Karpas-422 (cell line): ENCODE data around the gene ADK. TPM values are rescaled to one million over a fixed set of nuclear protein-coding genes. Genes with fewer than 3 reads are reported as not detected.
A peak's percentile ranks its signal among the peaks of the same experiment; 100 is the strongest.

Source experiments
- DNase-seq: peaks from one replicate; pipeline ENCODE4 v3.0.0-alpha.2; 2015
- H2AFZ ChIP-seq: fragments of 200-600 bp; sonication (generic); 2 replicates; pipeline ENCODE4 v1.6.1; 2014; ENCODE audit warnings: antibody characterized with exemption, low read length, mixed read lengths
- H3K27ac ChIP-seq: fragments of 200-600 bp; sonication (generic); 2 replicates; pipeline ENCODE4 v1.5.1; 2014; ENCODE audit warnings: mild to moderate bottlenecking, low read length, moderate library complexity
- H3K27me3 ChIP-seq: fragments of 200-600 bp; sonication (generic); 2 replicates; pipeline ENCODE4 v1.6.1; 2014; ENCODE audit warnings: low read length, mixed read lengths
- H3K36me3 ChIP-seq: fragments of 200-600 bp; sonication (generic); 2 replicates; pipeline ENCODE4 v1.6.1; 2014; ENCODE audit warnings: low read length, mixed read lengths; ENCODE audit not compliant: insufficient read depth
- H3K4me1 ChIP-seq: fragments of 200-600 bp; sonication (generic); 2 replicates; pipeline ENCODE4 v1.6.1; 2014; ENCODE audit warnings: mild to moderate bottlenecking, low read length, mixed read lengths
- H3K4me2 ChIP-seq: fragments of 200-600 bp; sonication (generic); 2 replicates; pipeline ENCODE4 v1.6.1; 2014; ENCODE audit warnings: low read length, low read depth, mild to moderate bottlenecking; ENCODE audit not compliant: poor library complexity, severe bottlenecking
- H3K4me3 ChIP-seq: fragments of 200-600 bp; sonication (generic); 2 replicates; pipeline ENCODE4 v1.5.1; 2014; ENCODE audit warnings: mild to moderate bottlenecking, antibody characterized with exemption, low read length, mixed read lengths
- H3K79me2 ChIP-seq: fragments of 200-600 bp; sonication (generic); 2 replicates; pipeline ENCODE4 v1.6.1; 2014; ENCODE audit warnings: mild to moderate bottlenecking, low read length, mixed read lengths
- H3K9ac ChIP-seq: fragments of 200-600 bp; sonication (generic); 2 replicates; pipeline ENCODE4 v1.6.0; 2014; ENCODE audit warnings: low read length
- H3K9me2 ChIP-seq: fragments of 200-600 bp; sonication (generic), shearing (Covaris generic); replicated peaks from 2 replicates; pipeline ENCODE4 v1.6.0; 2014; ENCODE audit warnings: mild to moderate bottlenecking, low read length, moderate library complexity; ENCODE audit not compliant: insufficient read depth
- H3K9me3 ChIP-seq: fragments of 300-700, 200-600 bp; sonication (generic); 2 replicates; pipeline ENCODE4 v1.6.1; 2014; ENCODE audit warnings: low read length, mixed read lengths
- H4K20me1 ChIP-seq: fragments of 200-600 bp; sonication (generic); 2 replicates; pipeline ENCODE4 v1.6.1; 2014; ENCODE audit warnings: mild to moderate bottlenecking, antibody characterized with exemption, low read length, low read depth; ENCODE audit not compliant: insufficient read depth
- total RNA-seq: library from RNA; depleted of rRNA; stranded (reverse); fragments of >200 nt; shearing (Covaris generic); gene quantifications from 2 replicates; pipeline ENCODE4 v1.2.3, GENCODE V29; 2014; ENCODE audit warnings: low replicate concordance

ADK gene
- total RNA-seq, 1 experiment from 2014 or later, result 41.4 TPM

GRCh38 chr10:74674927-74675326 is 523.9 kb downstream of the ADK start:
- Histone ChIP-seq H3K4me1 (peaks cover 74% of the 10 kb centered on the region), H3K9ac (peak overlapping the region; percentile 43; the same call in 1 of the 2 replicates), H3K4me2 (peak overlapping the region; percentile 60), H3K27ac (peak overlapping the region; percentile 87), H2AFZ (no peak overlapping the region), H3K9me3 (no peaks in the 10 kb centered on the region; the same call in 1 of the 2 replicates), H3K27me3 (no peaks in the 10 kb centered on the region), H4K20me1 (no peaks in the 10 kb centered on the region), H3K79me2 (no peaks in the 10 kb centered on the region), H3K36me3 (peaks cover 10% of the 10 kb centered on the region), H3K4me3 (no peak overlapping the region), H3K9me2 (no peaks in the 10 kb centered on the region)
- peak; percentile 84 for DNase-seq

GRCh38 chr10:74675484-74675883 is 524.5 kb downstream of the ADK start:
- Histone ChIP-seq H3K4me2 (peak overlapping the region; percentile 60), H3K4me3 (peak overlapping the region; percentile 23; the same call in 1 of the 2 replicates), H3K9me2 (no peaks in the 10 kb centered on the region), H4K20me1 (no peaks in the 10 kb centered on the region), H3K36me3 (peaks cover 10% of the 10 kb centered on the region), H3K9me3 (no peaks in the 10 kb centered on the region; the same call in 1 of the 2 replicates), H3K9ac (peak overlapping the region; percentile 43), H3K79me2 (no peaks in the 10 kb centered on the region), H3K27ac (peak overlapping the region; percentile 87), H3K27me3 (no peaks in the 10 kb centered on the region), H3K4me1 (peaks cover 70% of the 10 kb centered on the region), H2AFZ (0 out of 2 replicates have a peak overlapping the region, but pooled peaks have one; percentile 12)
- no peak for DNase-seq

- Histone ChIP-seq H3K27me3 (no peaks in the 10 kb centered on the region), H3K9me2 (no peaks in the 10 kb centered on the region), H3K36me3 (peaks cover 10% of the 10 kb centered on the region; the same call in 1 of the 2 replicates), H3K4me2 (peak overlapping the region; percentile 7), H2AFZ (no peak overlapping the region), H3K79me2 (no peaks in the 10 kb centered on the region), H4K20me1 (no peaks in the 10 kb centered on the region), H3K4me1 (peaks cover 60% of the 10 kb centered on the region), H3K9ac (no peak overlapping the region), H3K9me3 (no peaks in the 10 kb centered on the region; the same call in 1 of the 2 replicates), H3K4me3 (no peak overlapping the region), H3K27ac (peak overlapping the region; percentile 63)
- peak; percentile 59 for DNase-seq
Observed at GRCh38 chr10:74677951-74678350, 526.9 kb downstream of the ADK start.

- Histone ChIP-seq H4K20me1 (no peaks in the 10 kb centered on the region), H3K9me3 (no peaks in the 10 kb centered on the region), H3K36me3 (no peaks in the 10 kb centered on the region), H3K27me3 (no peaks in the 10 kb centered on the region), H3K4me2 (no peak overlapping the region), H2AFZ (no peak overlapping the region), H3K4me3 (no peak overlapping the region), H3K4me1 (peaks cover 41% of the 10 kb centered on the region), H3K9ac (no peak overlapping the region), H3K27ac (peak overlapping the region; percentile 42), H3K9me2 (no peaks in the 10 kb centered on the region), H3K79me2 (no peaks in the 10 kb centered on the region)
- DNase-seq, result no peak
Observed at GRCh38 chr10:74681917-74682627, 531.1 kb downstream of the ADK start.

- Histone ChIP-seq H3K36me3 (no peaks in the 10 kb centered on the region), H3K4me3 (0 out of 2 replicates have a peak overlapping the region, but pooled peaks have one; percentile 40), H3K27me3 (no peaks in the 10 kb centered on the region), H3K9me3 (no peaks in the 10 kb centered on the region), H2AFZ (peak overlapping the region; percentile 74), H4K20me1 (no peaks in the 10 kb centered on the region), H3K4me2 (peak overlapping the region; percentile 73), H3K9ac (peak overlapping the region; percentile 58), H3K9me2 (no peaks in the 10 kb centered on the region), H3K4me1 (peaks cover 32% of the 10 kb centered on the region), H3K27ac (peak overlapping the region; percentile 86), H3K79me2 (no peaks in the 10 kb centered on the region)
- peak; percentile 60 for DNase-seq
Observed at GRCh38 chr10:74683067-74683466, 532.0 kb downstream of the ADK start.

GRCh38 chr10:74683621-74684364 is 532.8 kb downstream of the ADK start:
- H3K9ac ChIP-seq, result peak overlapping the region; percentile 58

GRCh38 chr10:74684462-74684861 is 533.4 kb downstream of the ADK start:
- no peaks in the 10 kb centered on the region for H3K36me3 ChIP-seq
- H3K9me2 ChIP-seq, result no peaks in the 10 kb centered on the region
- H2AFZ ChIP-seq, result no peak overlapping the region
- peak overlapping the region; percentile 73 for H3K4me2 ChIP-seq
- H3K9me3 ChIP-seq, result no peaks in the 10 kb centered on the region
- no peaks in the 10 kb centered on the region for H3K79me2 ChIP-seq
- H3K9ac ChIP-seq, result no peak overlapping the region
- H3K4me1 ChIP-seq, result peaks cover 20% of the 10 kb centered on the region
- no peaks in the 10 kb centered on the region for H3K27me3 ChIP-seq
- no peak overlapping the region for H3K4me3 ChIP-seq
- H3K27ac ChIP-seq, result peak overlapping the region; percentile 86
- no peak for DNase-seq
- no peaks in the 10 kb centered on the region for H4K20me1 ChIP-seq

More at GRCh38 chr10:74683621-74684364, 532.8 kb downstream of the ADK start:
- no peaks in the 10 kb centered on the region for H3K9me2 ChIP-seq
- peak overlapping the region; percentile 74 for H2AFZ ChIP-seq
- no peaks in the 10 kb centered on the region for H3K79me2 ChIP-seq
- peak overlapping the region; percentile 73 for H3K4me2 ChIP-seq
- peak; percentile 68 for DNase-seq
- no peaks in the 10 kb centered on the region for H4K20me1 ChIP-seq
- no peaks in the 10 kb centered on the region for H3K36me3 ChIP-seq
- peaks cover 24% of the 10 kb centered on the region for H3K4me1 ChIP-seq
- H3K27ac ChIP-seq, result peak overlapping the region; percentile 86
- H3K27me3 ChIP-seq, result no peaks in the 10 kb centered on the region
- peak overlapping the region; percentile 40 for H3K4me3 ChIP-seq
- no peaks in the 10 kb centered on the region for H3K9me3 ChIP-seq

GRCh38 chr10:74685564-74685963 is 534.5 kb downstream of the ADK start:
- no peak overlapping the region for H3K4me3 ChIP-seq
- DNase-seq, result no peak
- peaks cover 20% of the 10 kb centered on the region for H3K4me1 ChIP-seq

More at GRCh38 chr10:74685564-74685963, 534.5 kb downstream of the ADK start:
- no peak overlapping the region for H2AFZ ChIP-seq
- H3K9me3 ChIP-seq, result no peaks in the 10 kb centered on the region
- H3K27me3 ChIP-seq, result no peaks in the 10 kb centered on the region
- H3K9ac ChIP-seq, result no peak overlapping the region
- no peaks in the 10 kb centered on the region for H3K79me2 ChIP-seq
- no peak overlapping the region for H3K4me2 ChIP-seq
- H3K36me3 ChIP-seq, result no peaks in the 10 kb centered on the region
- no peaks in the 10 kb centered on the region for H3K9me2 ChIP-seq
- H4K20me1 ChIP-seq, result no peaks in the 10 kb centered on the region
- H3K27ac ChIP-seq, result no peak overlapping the region
